HepG2 (cell line): Measurements from ENCODE around the gene TCTN2. TPM values are rescaled to one million over a fixed set of nuclear protein-coding genes. Genes with fewer than 3 reads are reported as not detected.

Source experiments
- ATAC-seq: fragments of 200-7000 bp; cut with Tn5 transposase; 3 replicates; pipeline ENCODE4 v1.9.1; 2020; ENCODE audit warnings: mild to moderate bottlenecking, moderate library complexity
- BruUV-seq: library from RNA; stranded (reverse); fragments of 400-500 nt; replicated peaks from 2 replicates; lab custom pipeline; 2021; lab: Mats Ljungman, UMichigan
- CTCF ChIA-PET: fragments of 300-600 bp; formaldehyde crosslinking; extraction: SDS; loops from one replicate; lab custom pipeline; 2021; ENCODE audit warnings: low total read pairs, inconsistent platforms, low intra/inter-chr PET ratio; lab: Yijun Ruan, JAX
- POLR2A ChIA-PET: fragments of 350-600 bp; sonication (Branson Sonifier 250); formaldehyde crosslinking; loops from one replicate; lab custom pipeline; 2020; ENCODE audit warnings: antibody characterized with exemption, inconsistent platforms; lab: Yijun Ruan, JAX
- DNase-seq: peaks from one replicate; pipeline ENCODE4 v3.0.0-alpha.2; 2015; ENCODE audit warnings: low spot score
- FAIRE-seq: peaks from 3 replicates; lab custom pipeline; 2011; peaks lifted over from hg19 to GRCh38; lab: Jason Lieb, UNC
- H2AFZ ChIP-seq: one replicate; pipeline ENCODE4 v1.6.1; 2011; ENCODE audit warnings: low read length, inconsistent platforms
- H3K27ac ChIP-seq: fragments of 300-600 bp; 3 replicates; pipeline ENCODE4 v1.8.0; 2011; ENCODE audit warnings: mixed run types, mild to moderate bottlenecking, mixed read lengths, low read length, inconsistent platforms; ENCODE audit not compliant: insufficient read depth; ENCODE audit errors: extremely low read length
- H3K27me3 ChIP-seq, 2 experiments: fragments of 200-600 bp in 1 of 2; 2 replicates in 1 of 2; 3 replicates in 1 of 2; pipeline versions ENCODE4 v1.6.0 to v1.8.0; 2011; ENCODE audit warnings: low read length in 2 of 2, mild to moderate bottlenecking in 2 of 2, moderate library complexity in 2 of 2, inconsistent platforms in 1 of 2; ENCODE audit not compliant: insufficient read depth in 2 of 2, control insufficient read depth in 1 of 2
- H3K36me3 ChIP-seq, 2 experiments: fragments of 200-600 bp in 1 of 2; replicated peaks in 1 of 2; 2 replicates in 1 of 2; 3 replicates in 1 of 2; pipeline versions ENCODE4 v1.5.1 to v1.8.0; 2011; ENCODE audit warnings: low read length in 2 of 2, inconsistent platforms in 1 of 2; ENCODE audit not compliant: insufficient read depth in 2 of 2, control insufficient read depth in 1 of 2
- H3K4me1 ChIP-seq: 2 replicates; pipeline ENCODE4 v1.5.1; 2012; ENCODE audit warnings: low read length, inconsistent platforms; ENCODE audit not compliant: insufficient read depth
- H3K4me2 ChIP-seq: 2 replicates; pipeline ENCODE4 v1.6.0; 2011; ENCODE audit warnings: low read depth, low read length, inconsistent platforms
- H3K4me3 ChIP-seq, 3 experiments: fragments of 200-600 bp in 1 of 3; sonication (generic), shearing (Covaris generic) in 1 of 3; replicated peaks in 1 of 3; 2 replicates each; pipeline ENCODE4 v1.5.1; 2011 to 2016; ENCODE audit warnings: low read length in 3 of 3, inconsistent platforms in 2 of 3, low read depth in 2 of 3, mild to moderate bottlenecking in 2 of 3, control low read depth in 1 of 3, mixed read lengths in 1 of 3; ENCODE audit not compliant: insufficient read depth in 1 of 3
- H3K79me2 ChIP-seq: one replicate; pipeline ENCODE4 v1.6.1; 2011; ENCODE audit warnings: low read length, inconsistent platforms; ENCODE audit not compliant: insufficient read depth
- H3K9ac ChIP-seq: 2 replicates; pipeline ENCODE4 v1.6.0; 2011; ENCODE audit warnings: mild to moderate bottlenecking, low read depth, low read length, inconsistent platforms; ENCODE audit not compliant: insufficient read depth
- H3K9me3 ChIP-seq: 2 replicates; pipeline ENCODE4 v1.5.1; 2012; ENCODE audit warnings: mild to moderate bottlenecking, low read length
- H4K20me1 ChIP-seq: 2 replicates; pipeline ENCODE4 v1.6.0; 2011; ENCODE audit warnings: inconsistent platforms, mild to moderate bottlenecking, low read length, moderate library complexity; ENCODE audit not compliant: insufficient read depth
- CEBPG ChIP-seq: IDR thresholded peaks from 2 replicates; pipeline ENCODE4 v1.6.1; 2016
- CERS6 ChIP-seq: sonication (generic); formaldehyde crosslinking; IDR thresholded peaks from 2 replicates; pipeline ENCODE4 v1.5.0; 2020; ENCODE audit warnings: missing genetic modification reagents
- IRX3 ChIP-seq: sonication (generic); formaldehyde crosslinking; IDR thresholded peaks from 2 replicates; pipeline ENCODE4 v1.8.1; 2023; ENCODE audit warnings: mild to moderate bottlenecking, low read depth, missing genetic modification reagents, borderline replicate concordance
- PATZ1 ChIP-seq: sonication (generic); formaldehyde crosslinking; IDR thresholded peaks from 2 replicates; pipeline ENCODE4 v1.4.0; 2020; ENCODE audit warnings: missing genetic modification reagents
- PRPF4 ChIP-seq: fragments of 200-400 bp; formaldehyde crosslinking; IDR thresholded peaks from 2 replicates; pipeline ENCODE4 v1.6.1; 2016; ENCODE audit warnings: low read length, low read depth; ENCODE audit not compliant: poor library complexity, severe bottlenecking
- ZNF235 ChIP-seq: sonication (generic); formaldehyde crosslinking; IDR thresholded peaks from 2 replicates; pipeline ENCODE4 v1.8.1; 2023; ENCODE audit warnings: mild to moderate bottlenecking, missing genetic modification reagents, borderline replicate concordance
- ZNF333 ChIP-seq: sonication (generic); formaldehyde crosslinking; IDR thresholded peaks from 2 replicates; pipeline ENCODE4 v1.4.0; 2020; ENCODE audit warnings: mild to moderate bottlenecking, missing genetic modification reagents, borderline replicate concordance
- WGBS: methylation state at CpG from one replicate; pipeline ENCODE4 v1.1.6; 2017; ENCODE audit warnings: low lambda C conversion rate; 5-methylcytosine and 5-hydroxymethylcytosine counted together
- in situ Hi-C: cut with HindIII; loops from 2 replicates; pipeline ENCODE4 v1.10.0; 2017; ENCODE audit warnings: low pct_unique_long_range_greater_than_20kb; ENCODE audit not compliant: extremely low pct_ligation_motif_present
- intact Hi-C: fragments of 100-400 bp; cut with micrococcal nuclease; formaldehyde crosslinking; loops from one replicate; pipeline ENCODE4 v1.10.0; 2022; ENCODE audit not compliant: unreplicated experiment
- polyA plus RNA-seq, 8 experiments: library from polyadenylated mRNA; depleted of rRNA in 3 of 8; stranded (reverse) in 7 of 8; unstranded in 1 of 8; fragments of >200 nt; fragmentation: Illumina TruSeq in 4 of 8; extraction: Trizol in 4 of 8; gene quantifications; 2 replicates each; pipeline versions ENCODE4 v1.2.1 to v1.2.3, GENCODE V29; 2011 to 2016; ENCODE audit warnings: low read depth in 4 of 8, missing spikeins in 1 of 8, mixed read lengths in 1 of 8; ENCODE audit not compliant: insufficient read depth in 1 of 8
- total RNA-seq, 5 experiments: library from RNA; depleted of rRNA; stranded (reverse); fragments of >200 nt; fragmentation: Illumina TruSeq; extraction: Trizol; gene quantifications; 2 replicates each; pipeline ENCODE4 v1.2.3, GENCODE V29; 2016; ENCODE audit warnings: low read depth in 1 of 5

TCTN2 gene
- total and polyA plus RNA-seq, 2 of the 13 experiments (the other 11 are each of a cell fraction or from before 2014, with no cell fraction given): 5.0 to 8.1 TPM

GRCh38 chr12:123726962-123727361 lies 56.0 kb downstream of the TCTN2 start:
- H4K20me1 ChIP-seq: no peaks in the 10 kb centered on the region
- DNase-seq (no peak), FAIRE-seq (no peak), ATAC-seq (no peak)
- H3K4me2 ChIP-seq: no peak overlapping the region
- H3K36me3 ChIP-seq: peaks cover 9 to 64% of the 10 kb centered on the region in 2 experiments
- TF ChIP-seq CEBPG (CRISPR knock-in tag): no peak
- TF ChIP-seq PRPF4: no peak
- TF ChIP-seq ZNF235 (CRISPR knock-in tag): no peak
- no peak for TF ChIP-seq CERS6
- TF ChIP-seq PATZ1: no peak
- TF ChIP-seq ZNF333: no peak
- TF ChIP-seq IRX3 (CRISPR knock-in tag): no peak
- no peak overlapping the region for H3K9ac ChIP-seq
- no peaks in the 10 kb centered on the region for H3K79me2 ChIP-seq
- H3K27me3 ChIP-seq: no peaks in the 10 kb centered on the region
- H3K27ac ChIP-seq: no peak overlapping the region
- ChIA-PET CTCF (no interaction called here), POLR2A (no interaction called here)
- 97% methylated on average over 2 of the region's 2 CpGs for WGBS
- H3K9me3 ChIP-seq: no peaks in the 10 kb centered on the region
- no TSS peak for BruUV-seq
- H2AFZ ChIP-seq: no peak overlapping the region
- H3K4me3 ChIP-seq: no peak overlapping the region
- intact Hi-C loops: no loop called here
- in situ Hi-C loops: no loop called here
- H3K4me1 ChIP-seq: no peaks in the 10 kb centered on the region
